Keratinocyte (primary cell): ENCODE results near the gene MICAL3. TPM values are rescaled to one million over a fixed set of nuclear protein-coding genes. Genes with fewer than 3 reads are reported as not detected.

Experiments
- DNase-seq: peaks from one replicate; pipeline ENCODE4 v3.0.0-alpha.2; 2011; ENCODE audit warnings: low read depth, missing footprints, low spot score
- FAIRE-seq: peaks from 2 replicates; lab custom pipeline; 2011; peaks lifted over from hg19 to GRCh38; lab: Jason Lieb, UNC
- H2AFZ ChIP-seq: 2 replicates; pipeline ENCODE4 v1.6.0; 2012; ENCODE audit warnings: low read length, control low read depth, inconsistent platforms; ENCODE audit not compliant: control insufficient read depth
- H3K27ac ChIP-seq: 2 replicates; pipeline ENCODE4 v1.5.1; 2011; ENCODE audit warnings: low read length; ENCODE audit not compliant: control insufficient read depth, insufficient read depth
- H3K27me3 ChIP-seq: 3 replicates; pipeline ENCODE4 v1.6.0; 2011; ENCODE audit warnings: low read length; ENCODE audit not compliant: control insufficient read depth, insufficient read depth; ENCODE audit errors: extremely low read depth
- H3K36me3 ChIP-seq, 2 experiments: 2 replicates in 1 of 2; 3 replicates in 1 of 2; pipeline ENCODE4 v1.5.1; 2011; ENCODE audit warnings: low read length in 2 of 2, mild to moderate bottlenecking in 1 of 2; ENCODE audit not compliant: control insufficient read depth in 2 of 2, insufficient read depth in 2 of 2; ENCODE audit errors: extremely low read depth in 1 of 2
- H3K4me1 ChIP-seq: 3 replicates; pipeline ENCODE4 v1.5.1; 2011; ENCODE audit warnings: low read length; ENCODE audit not compliant: control insufficient read depth, insufficient read depth; ENCODE audit errors: extremely low read depth
- H3K4me2 ChIP-seq: 3 replicates; pipeline ENCODE4 v1.6.0; 2011; ENCODE audit warnings: low read depth, low read length; ENCODE audit not compliant: control insufficient read depth, insufficient read depth; ENCODE audit errors: extremely low read depth
- H3K4me3 ChIP-seq, 3 experiments: fragments of 200-600 bp in 1 of 3; sonication (generic) in 1 of 3; 2 replicates in 2 of 3; 3 replicates in 1 of 3; pipeline ENCODE4 v1.5.1; 2011 to 2016; ENCODE audit warnings: low read length in 3 of 3, mild to moderate bottlenecking in 3 of 3, control low read depth in 2 of 3, inconsistent platforms in 1 of 3, low read depth in 1 of 3, mixed read lengths in 1 of 3, mixed run types in 1 of 3, moderate library complexity in 1 of 3; ENCODE audit not compliant: control insufficient read depth in 2 of 3, insufficient read depth in 2 of 3; ENCODE audit errors: extremely low read depth in 1 of 3
- H3K79me2 ChIP-seq: 2 replicates; pipeline ENCODE4 v1.6.0; 2012; ENCODE audit warnings: low read length; ENCODE audit not compliant: control insufficient read depth, insufficient read depth
- H3K9ac ChIP-seq: 3 replicates; pipeline ENCODE4 v1.6.0; 2011; ENCODE audit warnings: low read length; ENCODE audit not compliant: control insufficient read depth, insufficient read depth; ENCODE audit errors: extremely low read depth
- H3K9me1 ChIP-seq: 3 replicates; pipeline ENCODE4 v1.6.0; 2011; ENCODE audit warnings: low read length; ENCODE audit not compliant: control insufficient read depth, insufficient read depth; ENCODE audit errors: extremely low read depth
- H3K9me3 ChIP-seq: 2 replicates; pipeline ENCODE4 v1.5.1; 2012; ENCODE audit warnings: low read depth, low read length; ENCODE audit not compliant: control insufficient read depth
- H4K20me1 ChIP-seq: 3 replicates; pipeline ENCODE4 v1.6.0; 2011; ENCODE audit warnings: low read length; ENCODE audit not compliant: control insufficient read depth, insufficient read depth; ENCODE audit errors: extremely low read depth
- EZH2 ChIP-seq: IDR thresholded peaks from one replicate; pipeline ENCODE4 v1.6.1; 2012; ENCODE audit warnings: inconsistent platforms, mild to moderate bottlenecking, low read length, moderate library complexity
- dilution Hi-C: fragments of 300-500 bp; cut with MboI; formaldehyde crosslinking; loops from one replicate; pipeline ENCODE4 v1.7.0; 2020; ENCODE audit warnings: low sequenced_read_pairs; ENCODE audit not compliant: extremely low pct_ligation_motif_present
- polyA plus RNA-seq, 5 experiments: library from polyadenylated mRNA; depleted of rRNA in 3 of 5; stranded (reverse) in 3 of 5; stranded (forward) in 1 of 5; unstranded in 1 of 5; fragments of >200 nt; gene quantifications; 1 replicate in 1 of 5; 2 replicates in 3 of 5; 3 replicates in 1 of 5; pipeline versions ENCODE4 v1.2.1 to v1.2.3, GENCODE V29; 2011 to 2012; ENCODE audit warnings: missing spikeins in 2 of 5, low read depth in 1 of 5, low replicate concordance in 1 of 5
- TF ChIP-seq, protein P1 (sequence below), 3 experiments: IDR thresholded peaks in 1 of 3; conservative IDR thresholded peaks in 1 of 3; optimal IDR thresholded peaks in 1 of 3; 2 replicates in 2 of 3; 3 replicates in 1 of 3; pipeline versions ENCODE3 to v1.5.1; 2011; ENCODE audit warnings: low read length in 3 of 3, mild to moderate bottlenecking in 3 of 3, moderate library complexity in 2 of 3, control low read depth in 1 of 3, inconsistent platforms in 1 of 3; ENCODE audit not compliant: insufficient read depth in 2 of 3; ENCODE audit errors: extremely low read depth in 1 of 3

Gene MICAL3
- polyA plus RNA-seq, 1 donor (not counting 4 experiments of a cell fraction or from before 2014, with no cell fraction given): 27.9 TPM

DNA sequence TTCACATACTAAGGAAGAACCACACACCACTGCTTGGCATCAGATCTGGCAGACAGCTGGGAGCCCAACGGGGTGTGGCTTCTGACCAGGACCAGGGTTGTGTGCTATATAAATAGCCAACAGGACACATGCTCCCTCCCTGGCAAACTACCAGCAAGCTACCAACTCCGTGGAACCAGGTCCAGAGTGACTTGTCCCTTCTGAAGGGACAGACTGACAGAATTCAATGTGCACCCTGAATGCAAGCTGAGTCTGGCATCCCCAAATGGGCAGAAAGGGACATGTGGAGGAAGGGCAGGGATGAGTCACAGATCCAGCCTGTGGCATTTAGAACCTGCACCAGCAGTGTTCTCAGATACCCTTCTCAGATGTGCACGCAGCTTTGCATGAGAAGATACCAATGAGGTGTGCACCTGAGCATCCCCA, 92.9 kb downstream of the MICAL3 start:
- peaks cover 6% of the 10 kb centered on the region for H3K9me1 ChIP-seq
- FAIRE-seq (peak; percentile 57), DNase-seq (no peak)
- peaks cover 29% of the 10 kb centered on the region for H4K20me1 ChIP-seq
- H3K79me2 ChIP-seq: peaks cover 75% of the 10 kb centered on the region
- no peaks in the 10 kb centered on the region for H3K27me3 ChIP-seq
- H3K4me3 ChIP-seq: no peak overlapping the region
- H3K4me1 ChIP-seq: peaks cover 10% of the 10 kb centered on the region
- dilution Hi-C loops: no loop called here
- peaks cover 0 to 1% of the 10 kb centered on the region in 2 experiments for H3K36me3 ChIP-seq
- TF ChIP-seq EZH2: no peak
- TF ChIP-seq, protein P1, sequence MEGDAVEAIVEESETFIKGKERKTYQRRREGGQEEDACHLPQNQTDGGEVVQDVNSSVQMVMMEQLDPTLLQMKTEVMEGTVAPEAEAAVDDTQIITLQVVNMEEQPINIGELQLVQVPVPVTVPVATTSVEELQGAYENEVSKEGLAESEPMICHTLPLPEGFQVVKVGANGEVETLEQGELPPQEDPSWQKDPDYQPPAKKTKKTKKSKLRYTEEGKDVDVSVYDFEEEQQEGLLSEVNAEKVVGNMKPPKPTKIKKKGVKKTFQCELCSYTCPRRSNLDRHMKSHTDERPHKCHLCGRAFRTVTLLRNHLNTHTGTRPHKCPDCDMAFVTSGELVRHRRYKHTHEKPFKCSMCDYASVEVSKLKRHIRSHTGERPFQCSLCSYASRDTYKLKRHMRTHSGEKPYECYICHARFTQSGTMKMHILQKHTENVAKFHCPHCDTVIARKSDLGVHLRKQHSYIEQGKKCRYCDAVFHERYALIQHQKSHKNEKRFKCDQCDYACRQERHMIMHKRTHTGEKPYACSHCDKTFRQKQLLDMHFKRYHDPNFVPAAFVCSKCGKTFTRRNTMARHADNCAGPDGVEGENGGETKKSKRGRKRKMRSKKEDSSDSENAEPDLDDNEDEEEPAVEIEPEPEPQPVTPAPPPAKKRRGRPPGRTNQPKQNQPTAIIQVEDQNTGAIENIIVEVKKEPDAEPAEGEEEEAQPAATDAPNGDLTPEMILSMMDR (optimal IDR thresholded peaks at IDR 0.05 in 1 of 3, IDR thresholded peaks at IDR 0.05 in 1 of 3, conservative IDR thresholded peaks at IDR 0.05 in 1 of 3; ENCODE audit: extremely low read depth in 1 of 3, insufficient read depth in 2 of 3, low read length in 3 of 3): no peak
- H3K9ac ChIP-seq: no peak overlapping the region
- H3K27ac ChIP-seq: no peak overlapping the region
- no peaks in the 10 kb centered on the region for H3K9me3 ChIP-seq
- H2AFZ ChIP-seq: no peak overlapping the region
- no peak overlapping the region for H3K4me2 ChIP-seq

DNA sequence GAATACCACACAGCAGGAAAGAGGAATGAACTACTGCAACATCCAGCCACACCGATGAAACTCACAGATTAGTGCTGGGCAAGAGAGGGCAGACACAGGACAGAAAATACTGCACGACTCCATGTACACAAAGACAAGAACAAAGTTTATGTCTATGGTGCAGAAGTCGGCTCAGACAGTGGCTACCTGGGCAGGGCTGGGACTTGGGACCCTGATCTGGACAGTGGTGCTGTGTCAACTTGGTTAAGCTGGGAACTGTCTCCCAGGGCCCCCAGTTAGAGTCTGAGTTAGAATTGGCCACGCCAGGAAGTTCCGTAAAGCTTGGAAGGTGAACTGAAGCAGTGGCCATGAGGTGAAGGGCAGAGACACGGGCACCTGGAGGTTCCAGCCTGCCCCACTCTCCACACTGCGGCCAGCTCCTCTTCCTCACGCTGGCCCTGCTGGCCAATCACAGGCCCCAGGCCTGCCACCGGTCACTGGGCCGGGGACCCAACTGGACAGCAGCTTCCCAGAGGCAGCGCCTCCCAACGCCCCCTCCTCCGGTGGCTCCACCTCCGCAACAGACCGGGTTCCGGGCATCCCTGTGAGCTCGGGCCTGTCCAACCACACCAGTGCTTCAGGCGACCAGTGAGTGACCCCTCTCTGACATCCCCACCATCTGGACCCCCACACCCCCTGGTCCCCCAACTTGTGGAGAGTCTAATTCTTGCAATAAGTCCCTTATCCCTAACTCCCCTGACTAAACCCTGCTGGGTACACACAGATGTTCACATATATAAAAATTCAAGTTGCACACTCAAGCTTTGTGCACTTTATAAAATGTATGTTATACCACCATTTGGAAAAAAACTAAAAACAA, 93.7 kb downstream of the MICAL3 start:
- Histone ChIP-seq H3K36me3 (peaks cover 0 to 3% of the 10 kb centered on the region in 2 experiments), H3K9me1 (peaks cover 8% of the 10 kb centered on the region), H3K79me2 (peaks cover 79% of the 10 kb centered on the region), H3K4me3 (no peak overlapping the region), H4K20me1 (peaks cover 35% of the 10 kb centered on the region), H3K4me1 (peaks cover 13% of the 10 kb centered on the region), H3K9me3 (no peaks in the 10 kb centered on the region), H3K27ac (no peak overlapping the region), H3K27me3 (no peaks in the 10 kb centered on the region), H3K9ac (no peak overlapping the region), H2AFZ (no peak overlapping the region), H3K4me2 (no peak overlapping the region)
- TF ChIP-seq, protein P1 (optimal IDR thresholded peaks at IDR 0.05 in 1 of 3, IDR thresholded peaks at IDR 0.05 in 1 of 3, conservative IDR thresholded peaks at IDR 0.05 in 1 of 3; ENCODE audit: extremely low read depth in 1 of 3, insufficient read depth in 2 of 3, low read length in 3 of 3): no peak
- TF ChIP-seq EZH2: no peak
- no peak for FAIRE-seq
- dilution Hi-C loops: no loop called here
- DNase-seq: no peak
